Measurements from ENCODE around the gene E2F1.
"Not testable (repeated sequence)": the region's sequence is repeated elsewhere in the genome, so short reads cannot be mapped to it uniquely, and the experiment has no call there.

The E2F1 gene

DNA sequence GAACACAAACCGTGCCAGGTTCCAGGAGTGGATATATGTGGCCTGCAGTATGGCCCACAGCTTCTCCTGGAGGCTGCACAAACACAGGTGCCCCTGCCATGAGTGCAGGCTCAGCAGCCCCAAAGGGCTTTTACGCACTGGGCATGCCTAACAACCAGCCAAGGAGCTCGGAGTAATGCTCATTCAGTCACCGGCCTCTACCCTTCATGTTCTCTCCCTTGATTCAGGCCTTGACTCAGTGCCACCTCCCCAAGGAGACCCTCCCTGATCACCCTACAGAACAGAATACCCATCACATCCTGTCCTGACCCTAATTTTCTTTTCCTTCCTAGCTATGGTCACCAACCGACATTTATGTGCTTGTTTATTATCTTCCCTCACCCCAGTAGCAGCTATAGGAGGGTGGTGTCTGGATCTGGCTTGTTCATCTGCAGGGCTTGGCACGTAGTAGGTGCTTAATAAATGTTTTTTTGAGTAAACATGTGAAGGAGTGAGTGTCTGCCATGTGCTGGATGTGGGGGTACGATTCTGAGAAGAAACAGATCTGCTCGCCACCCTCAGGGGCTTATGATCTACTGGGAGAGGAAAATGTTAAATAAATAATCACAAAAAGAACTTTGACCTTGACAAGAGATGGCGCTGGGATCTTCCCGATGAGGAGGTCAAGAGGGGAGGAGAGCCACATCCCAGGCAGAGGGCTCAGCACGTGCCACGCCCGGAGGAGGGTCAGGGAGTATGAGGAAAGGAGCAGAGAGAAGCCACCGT is 24.7 kb upstream of the E2F1 start:
- DNase-seq = no peak

DNA sequence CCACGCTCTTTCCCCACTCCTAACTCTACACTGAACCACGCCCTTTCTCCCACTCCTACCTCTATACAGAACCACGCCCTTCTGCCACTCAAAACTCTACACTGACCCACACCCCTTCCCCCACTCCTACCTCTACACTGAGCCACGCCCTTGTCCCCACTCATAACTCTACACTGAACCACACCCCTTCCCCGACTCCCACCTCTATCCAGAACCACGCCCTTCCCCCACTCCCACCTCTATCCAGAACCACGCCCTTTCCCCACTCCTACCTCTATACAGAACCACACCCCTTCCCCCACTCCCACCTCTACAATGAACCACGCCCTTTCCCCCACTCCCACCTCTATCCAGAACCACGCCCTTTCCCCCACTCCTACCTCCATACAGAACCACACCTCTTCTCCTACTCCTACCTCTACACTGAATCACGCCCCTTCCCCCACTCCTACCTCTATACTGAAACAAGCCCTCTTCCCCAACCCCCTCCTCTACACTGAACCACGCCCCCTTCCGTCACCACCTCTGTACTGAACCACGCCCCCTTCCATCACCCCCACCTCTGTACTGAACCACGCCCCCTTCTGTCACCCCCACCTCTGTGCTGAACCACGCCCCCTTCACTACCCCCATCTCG is 23.8 kb upstream of the E2F1 start:
- DNase-seq = no peak

DNA sequence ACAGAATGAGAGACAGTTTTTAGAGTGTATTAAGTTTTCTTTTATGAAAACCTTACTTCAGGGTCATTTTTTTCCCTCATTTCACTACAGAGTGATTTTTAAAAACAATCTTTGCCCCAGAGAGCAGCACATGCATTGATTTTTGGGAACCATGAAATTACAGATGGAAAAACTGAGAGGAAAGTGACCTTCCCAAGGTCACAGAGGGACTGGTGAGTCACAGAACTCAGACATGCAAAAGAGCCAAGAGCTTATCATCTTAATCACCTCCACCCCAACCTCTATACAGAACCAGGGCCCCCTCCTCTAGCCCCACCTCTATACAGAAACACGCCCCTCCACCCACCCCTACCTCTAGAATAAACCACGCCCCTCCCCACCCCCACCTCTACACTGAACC is 23.2 kb upstream of the E2F1 start:
- no peak for DNase-seq

DNA sequence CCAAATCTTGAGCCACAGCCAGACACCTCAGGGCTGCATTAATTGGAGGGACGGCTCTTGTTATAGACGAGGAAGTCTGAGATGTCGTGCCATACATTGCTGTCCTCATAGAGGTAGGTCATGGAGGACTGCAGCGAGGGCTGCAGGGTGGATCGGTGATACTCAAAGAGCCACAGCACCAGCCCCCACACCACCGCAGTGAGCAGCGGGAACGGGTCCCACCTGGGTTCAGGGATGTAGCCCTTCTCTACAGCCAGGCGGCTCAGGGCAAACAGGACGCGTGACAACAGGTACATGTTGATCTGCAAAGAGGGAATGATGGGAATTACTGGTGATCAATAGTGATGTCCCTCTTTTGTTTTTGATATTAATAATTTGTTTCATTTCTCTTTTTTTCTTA is 21.5 kb upstream of the E2F1 start:
- no peak for DNase-seq

DNA sequence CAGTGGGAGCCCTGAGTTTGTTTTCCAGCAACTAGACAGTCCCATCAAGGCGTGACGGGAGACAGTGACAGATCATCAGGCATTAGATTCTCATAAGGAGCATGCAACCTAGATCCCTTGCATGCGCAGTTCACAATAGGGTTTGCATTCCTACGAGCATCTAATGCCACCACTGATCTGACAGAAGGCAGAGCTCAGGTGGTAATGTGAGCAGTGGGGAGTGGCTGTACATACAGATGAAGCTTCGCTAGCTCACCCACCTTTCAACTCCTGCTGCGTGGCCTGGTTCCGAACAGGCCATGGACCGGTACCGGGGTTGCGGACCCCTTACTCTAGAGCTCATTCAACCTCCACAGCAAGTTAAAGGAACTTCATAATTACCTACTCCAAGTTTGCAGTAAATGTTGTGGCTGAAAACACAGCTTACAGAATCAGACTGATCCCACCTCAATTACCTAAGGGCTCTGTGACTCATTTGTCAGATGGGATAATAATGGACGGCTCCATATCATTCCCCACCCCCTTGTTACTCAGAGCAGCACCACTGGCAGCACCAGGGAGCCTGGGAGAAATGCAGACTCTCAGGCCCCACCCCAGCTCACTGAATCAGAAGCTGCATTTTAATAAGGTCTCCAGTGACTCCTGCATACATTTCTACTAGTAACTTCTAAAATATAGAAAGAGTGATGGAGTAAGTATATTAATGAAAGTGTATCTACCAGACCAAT is 18.2 kb upstream of the E2F1 start:
- DNase-seq = no peak

DNA sequence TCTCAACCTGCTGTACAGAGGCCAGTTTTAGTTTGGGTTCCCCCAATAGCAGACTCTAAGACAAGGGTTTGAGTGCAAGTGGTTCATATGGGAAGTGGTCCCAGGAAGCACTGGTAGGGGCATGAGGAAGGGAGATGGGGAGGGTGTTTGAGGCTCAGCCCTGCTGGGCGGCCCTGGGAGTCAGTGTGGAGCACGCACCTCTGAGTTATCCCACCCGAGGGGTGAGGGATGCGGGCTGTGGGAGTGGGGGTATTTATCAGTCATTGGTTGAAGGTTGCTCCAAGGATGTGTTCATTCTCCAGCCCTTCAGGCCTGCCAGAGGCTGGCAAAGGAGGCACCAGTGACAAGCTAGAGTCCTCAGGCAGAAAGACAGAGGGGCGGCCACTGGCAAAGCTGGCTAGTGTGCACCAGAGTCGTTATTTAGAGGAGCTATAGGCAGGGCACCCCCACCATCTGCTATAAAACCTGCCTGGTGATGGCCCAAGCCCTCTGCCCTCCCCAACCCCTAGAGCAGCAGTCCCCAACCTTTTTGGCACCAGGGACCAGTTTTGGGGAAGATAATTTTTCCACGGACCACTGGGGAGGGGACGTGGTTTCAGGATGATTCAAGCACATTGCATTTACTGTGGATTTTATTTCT is 17.4 kb upstream of the E2F1 start:
- DNase-seq = no peak

DNA sequence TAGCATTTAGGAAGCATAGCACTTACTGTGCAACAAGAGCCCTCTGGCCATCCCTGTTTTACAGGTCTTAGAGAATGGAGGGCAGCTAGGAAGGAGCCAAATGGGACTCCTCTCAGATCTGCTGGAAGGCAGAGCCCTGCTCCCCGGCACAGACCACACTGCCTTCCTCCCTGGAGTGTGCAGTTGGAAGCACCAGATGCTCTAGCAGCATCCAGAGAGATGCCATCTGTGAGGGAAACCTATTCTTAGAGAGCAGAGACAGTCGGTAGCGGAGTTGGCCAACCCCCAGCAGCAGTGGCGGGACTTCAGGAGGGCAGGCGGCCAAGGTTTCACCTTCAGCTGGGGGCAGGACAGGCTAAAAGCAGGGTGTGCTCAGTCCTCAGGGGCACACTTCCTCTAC is 16.7 kb upstream of the E2F1 start:
- DNase-seq = peak in 45 of 58 donors; percentile 6 to 84 (median 39)

DNA sequence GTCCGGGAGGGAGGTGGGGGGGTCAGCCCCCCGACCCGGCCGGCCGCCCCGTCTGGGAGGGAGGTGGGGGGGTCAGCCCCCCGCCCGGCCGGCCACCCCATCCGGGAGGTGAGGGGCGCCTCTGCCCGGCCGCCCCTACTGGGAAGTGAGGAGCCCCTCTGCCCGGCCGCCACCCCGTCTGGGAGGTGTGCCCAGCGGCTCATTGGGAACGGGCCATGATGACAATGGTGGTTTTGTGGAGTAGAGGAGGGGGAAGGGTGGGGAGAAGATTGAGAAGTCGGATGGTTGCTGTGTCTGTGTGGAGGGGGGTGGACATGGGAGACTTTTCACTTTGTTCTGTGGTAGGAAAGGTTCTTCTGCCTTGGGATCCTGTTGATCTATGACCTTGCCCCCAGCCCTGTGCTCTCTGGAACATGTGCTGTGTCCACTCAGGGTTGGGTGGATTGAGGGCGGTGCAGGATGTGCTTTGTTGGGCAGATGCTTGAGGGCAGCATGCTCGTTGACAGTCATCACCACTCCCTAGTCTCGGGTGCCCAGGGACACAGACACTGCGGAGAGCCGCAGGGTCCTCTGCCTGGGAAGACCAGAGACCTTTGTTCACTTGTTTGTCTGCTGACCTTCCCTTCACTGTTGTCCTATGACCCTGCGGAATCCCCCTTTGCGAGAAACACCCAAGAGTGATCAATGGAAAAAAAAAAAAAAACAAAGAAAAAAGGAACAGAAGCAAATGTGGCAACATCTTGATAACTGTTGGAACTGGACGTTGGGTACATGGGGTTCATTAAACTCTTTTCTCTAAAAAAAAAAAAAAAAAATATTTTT is 15.7 kb upstream of the E2F1 start:
- DNase-seq = peak in 1 of 58 donors; percentile 17

DNA sequence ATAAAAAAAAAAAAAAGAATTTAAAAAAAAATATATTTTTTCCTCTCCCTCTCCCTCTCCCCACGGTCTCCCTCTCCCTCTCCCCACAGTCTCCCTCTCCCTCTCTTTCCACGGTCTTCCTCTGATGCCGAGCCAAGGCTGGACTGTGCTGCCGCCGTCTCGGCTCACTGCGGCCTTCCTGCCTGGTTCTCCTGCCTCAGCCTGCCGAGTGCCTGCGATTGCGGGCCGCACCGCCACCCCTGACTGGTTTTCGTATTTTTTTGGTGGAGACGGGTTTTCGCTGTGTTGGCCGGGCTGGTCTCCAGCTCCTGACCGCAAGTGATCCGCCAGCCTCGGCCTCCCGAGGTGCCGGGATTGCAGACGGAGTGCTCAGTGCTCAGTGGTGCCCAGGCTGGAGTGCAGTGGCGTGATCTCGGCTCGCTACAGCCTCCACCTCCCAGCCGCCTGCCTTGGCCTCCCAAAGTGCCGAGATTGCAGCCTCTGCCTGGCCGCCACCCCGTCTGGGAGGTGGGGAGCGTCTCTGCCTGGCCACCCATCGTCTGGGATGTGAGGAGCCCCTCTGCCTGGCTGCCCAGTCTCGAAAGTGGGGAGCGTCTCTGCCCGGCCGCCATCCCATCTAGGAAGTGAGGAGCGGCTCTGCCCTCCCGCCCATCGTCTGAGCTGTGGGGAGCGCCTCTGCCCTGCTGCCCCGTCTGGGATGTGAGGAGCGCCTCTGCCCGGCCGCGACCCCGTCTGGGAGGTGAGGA is 14.7 kb upstream of the E2F1 start:
- DNase-seq = not testable (repeated sequence)

DNA sequence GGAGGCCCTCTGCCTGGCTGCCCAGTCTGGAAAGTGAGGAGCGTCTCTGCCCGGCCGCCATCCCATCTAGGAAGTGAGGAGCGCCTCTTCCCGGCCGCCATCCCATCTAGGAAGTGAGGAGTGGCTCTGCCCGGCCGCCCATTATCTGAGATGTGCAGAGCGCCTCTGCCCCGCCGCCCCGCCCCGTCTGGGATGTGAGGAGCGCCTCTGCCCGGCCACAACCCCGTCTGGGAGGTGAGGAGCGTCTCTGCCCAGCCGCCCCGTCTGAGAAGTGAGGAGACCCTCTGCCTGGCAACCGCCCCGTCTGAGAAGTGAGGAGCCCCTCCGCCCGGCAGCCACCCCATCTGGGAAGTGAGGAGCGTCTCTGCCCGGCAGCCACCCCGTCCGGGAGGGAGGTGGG is 12.8 kb upstream of the E2F1 start:
- not testable (repeated sequence) for DNase-seq

DNA sequence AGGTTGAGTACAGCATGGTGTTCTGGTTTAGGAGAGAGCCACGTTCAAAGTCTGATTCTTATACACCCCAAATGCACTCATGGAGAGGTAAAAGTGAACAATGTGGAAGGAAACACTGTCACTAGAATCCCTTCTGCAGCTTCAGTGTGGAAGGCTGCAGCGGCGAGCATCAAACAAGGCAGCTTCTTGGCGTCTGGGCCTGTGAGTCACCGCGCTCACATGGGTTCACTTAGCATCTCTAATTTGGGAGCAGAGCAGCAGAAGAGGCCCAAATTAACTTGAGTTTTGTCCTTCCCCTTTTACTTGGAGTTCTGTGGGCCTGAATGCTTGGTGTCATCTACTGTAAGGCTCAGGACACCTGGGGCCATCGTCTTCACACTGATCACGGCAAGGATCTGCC is 10.9 kb upstream of the E2F1 start:
- DNase-seq = peak in 52 of 58 donors; percentile 7 to 84 (median 55)

DNA sequence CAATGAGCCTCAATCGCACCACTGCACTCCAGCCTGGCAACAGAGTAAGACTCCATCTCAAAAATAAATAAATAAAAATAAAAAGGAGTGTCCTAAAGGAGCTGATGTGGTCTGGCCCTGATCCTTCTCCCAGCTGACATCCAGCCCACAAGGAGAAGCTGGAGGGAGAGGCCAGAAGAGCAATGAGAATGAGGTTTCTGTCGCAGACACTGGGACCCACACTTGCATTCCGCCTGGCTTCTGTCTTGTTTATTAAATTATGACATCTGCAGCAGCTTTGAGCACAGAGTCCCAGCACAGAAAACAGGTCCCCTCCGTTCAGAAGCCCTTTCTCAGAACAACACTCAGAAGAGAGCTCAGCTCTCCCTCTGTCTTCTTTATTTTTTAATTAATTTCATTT is 10.3 kb upstream of the E2F1 start:
- no peak for DNase-seq

DNA sequence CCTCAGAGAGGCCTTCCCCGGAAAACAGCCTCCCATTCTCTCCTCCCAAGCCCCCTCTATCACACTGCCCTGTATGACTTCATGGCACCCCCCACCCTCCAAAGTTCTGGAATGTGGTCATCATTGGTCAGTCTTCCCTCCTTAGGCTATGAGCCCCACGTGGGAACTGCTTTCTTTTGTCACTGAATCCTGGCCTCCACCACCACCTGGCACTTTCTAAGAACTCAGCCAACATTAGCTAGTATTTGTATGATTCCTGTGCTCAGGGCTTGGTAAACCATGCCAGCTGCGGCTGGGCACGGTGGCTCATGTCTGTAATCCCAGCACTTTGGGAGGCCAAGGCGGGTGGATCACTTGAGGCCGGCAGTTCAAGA is 8.4 kb upstream of the E2F1 start:
- DNase-seq = peak in 15 of 58 donors; percentile 33 to 80 (median 58)

DNA sequence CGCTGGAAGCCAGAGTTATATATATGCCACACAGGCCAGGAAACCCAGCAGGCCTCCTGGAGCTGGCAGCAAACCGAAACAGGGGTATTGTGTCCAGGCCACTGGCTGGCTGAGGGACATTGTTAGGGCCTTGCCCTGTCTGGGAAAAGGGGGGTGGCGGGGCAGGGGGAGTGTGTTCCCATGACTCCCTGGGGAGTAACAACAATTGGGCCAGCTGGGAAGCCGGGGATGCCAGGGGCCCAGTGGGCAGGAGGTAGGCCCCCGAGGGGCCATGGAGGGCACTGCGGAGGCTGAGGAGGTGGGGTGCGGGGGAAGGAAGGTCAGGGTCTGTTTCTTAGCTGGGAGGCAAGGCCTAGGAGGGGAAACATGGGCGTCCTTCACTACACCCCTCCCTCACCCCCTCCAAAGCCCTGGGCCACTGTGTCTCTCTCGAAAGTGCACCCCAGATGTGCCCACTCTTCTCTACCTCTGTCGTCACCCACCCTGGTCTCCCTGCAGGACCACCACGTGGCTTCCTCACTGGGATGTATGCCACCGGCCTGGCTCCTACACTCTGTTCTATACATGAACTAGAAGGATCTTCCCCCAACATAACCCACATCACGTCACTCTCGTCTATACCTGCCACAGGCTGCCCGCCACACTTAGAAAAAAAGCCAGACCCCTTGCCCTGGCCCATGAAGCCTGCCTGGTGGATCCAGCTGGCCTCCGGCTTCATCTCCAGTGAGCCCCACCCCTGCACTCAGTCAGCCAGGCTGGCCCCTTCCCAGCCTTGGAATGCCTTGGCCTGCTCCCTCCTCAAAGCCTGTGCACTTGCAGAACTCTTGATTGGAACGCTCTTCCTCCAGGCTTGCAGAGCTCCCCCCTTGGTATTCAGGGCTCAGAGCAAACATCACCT is 7.8 kb upstream of the E2F1 start:
- peak in 54 of 58 donors; percentile 15 to 88 (median 68) for DNase-seq

DNA sequence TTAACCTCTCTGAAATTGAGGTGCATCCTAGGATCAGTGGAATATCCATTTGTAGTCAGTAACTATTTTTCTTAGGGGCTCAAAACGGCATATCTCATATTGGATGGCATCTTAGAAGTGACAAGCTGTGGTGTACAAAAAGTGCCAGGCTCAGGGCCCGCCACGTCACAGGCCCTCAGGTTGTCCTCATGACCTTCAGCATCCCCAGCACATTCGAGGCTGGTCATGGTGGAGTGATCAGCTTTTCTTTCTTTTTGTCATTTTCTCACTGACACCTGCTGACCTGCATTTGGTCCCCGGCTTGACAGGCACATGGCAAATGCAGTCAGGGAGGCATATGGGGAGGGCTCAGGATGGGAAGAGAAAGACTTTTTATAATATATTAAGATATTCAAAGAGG is 7.1 kb upstream of the E2F1 start:
- DNase-seq = peak in 1 of 58 donors; percentile 58

DNA sequence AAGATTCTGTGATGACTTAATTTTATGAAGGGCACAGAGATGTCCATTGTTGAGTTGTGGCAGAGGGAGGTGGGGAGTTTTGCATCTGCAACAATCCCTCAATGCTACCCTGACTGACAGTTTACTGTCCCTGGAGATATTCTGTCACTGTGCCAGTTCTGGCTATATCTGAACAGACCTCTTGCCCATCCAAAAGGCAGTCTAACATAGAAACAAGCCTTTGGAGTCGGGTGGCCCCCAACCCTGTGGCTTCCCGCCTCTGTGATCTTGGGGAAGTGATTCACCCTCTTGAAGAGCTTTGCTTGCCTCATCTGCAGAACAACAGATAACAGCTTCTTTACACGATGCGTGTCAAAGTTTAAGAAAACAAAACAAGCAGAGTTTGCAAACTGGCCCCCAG is 3.8 kb upstream of the E2F1 start:
- peak in 19 of 58 donors; percentile 11 to 67 (median 32) for DNase-seq

DNA sequence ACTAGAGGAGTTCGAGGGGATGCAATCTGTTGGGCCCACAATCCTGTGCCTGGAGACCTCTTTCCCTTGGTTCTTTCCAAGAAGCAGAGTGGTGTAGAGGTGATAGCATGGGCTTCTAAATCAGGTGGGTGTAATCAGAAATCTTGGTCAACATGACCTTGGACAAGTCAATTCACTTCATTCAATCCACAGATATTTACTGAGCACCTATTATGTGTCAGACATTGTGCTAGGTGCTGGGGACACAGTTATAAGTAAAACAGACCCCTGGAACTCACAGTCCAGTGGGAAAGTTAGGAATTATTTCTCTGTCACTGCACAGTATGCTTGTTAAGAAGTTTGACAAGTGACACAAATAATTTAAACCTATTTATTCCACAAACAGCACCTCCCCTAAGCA is 3.3 kb upstream of the E2F1 start:
- no peak for DNase-seq

DNA sequence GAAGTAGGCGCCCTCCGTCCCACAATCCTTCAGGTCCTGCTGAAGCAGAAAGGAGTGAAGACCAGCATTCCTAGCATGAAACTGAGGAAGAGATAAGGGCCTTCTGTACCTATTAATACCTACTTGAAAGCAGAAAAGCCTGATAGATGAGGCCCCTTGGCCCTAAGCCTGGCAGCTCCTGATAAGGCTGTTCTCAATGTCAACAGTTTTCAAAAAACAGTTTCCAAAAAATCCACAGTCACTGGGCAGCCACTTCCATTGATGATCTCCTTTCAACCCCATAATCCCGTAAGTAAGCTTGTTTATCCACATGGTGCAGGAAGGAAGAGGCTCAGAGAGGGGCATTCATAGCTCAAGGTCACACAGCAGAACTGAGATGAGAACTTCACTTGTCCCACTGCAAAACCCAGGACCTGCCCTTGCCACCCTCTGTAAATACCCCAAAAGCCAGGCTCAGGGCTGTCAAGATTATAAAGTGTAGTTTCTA is 2.8 kb upstream of the E2F1 start:
- no peak for DNase-seq
